Endothelial cell of umbilical vein (primary cell): ENCODE results near the gene RBM33. TPM values are rescaled to one million over a fixed set of nuclear protein-coding genes. Genes with fewer than 3 reads are reported as not detected.

Experiments
- BruUV-seq: library from RNA; stranded (reverse); fragments of 400-500 nt; replicated peaks from 2 replicates; lab custom pipeline; 2021; lab: Mats Ljungman, UMichigan
- CTCF ChIA-PET: fragments of 300-600, 350-600 bp; sonication (Branson Sonifier 250); formaldehyde crosslinking; loops from one replicate; lab custom pipeline; 2021; ENCODE audit warnings: antibody characterized with exemption, inconsistent platforms; lab: Charles Lee
- POLR2A ChIA-PET: fragments of 300-600, 350-600 bp; sonication (Branson Sonifier 250); formaldehyde crosslinking; loops from one replicate; lab custom pipeline; 2021; ENCODE audit warnings: antibody characterized with exemption, inconsistent platforms; lab: Charles Lee
- DNase-seq: peaks from one replicate; pipeline ENCODE4 v3.0.0-alpha.2; 2011; ENCODE audit warnings: low read depth, low spot score
- FAIRE-seq: peaks from 2 replicates; lab custom pipeline; 2011; peaks lifted over from hg19 to GRCh38; lab: Jason Lieb, UNC
- H2AFZ ChIP-seq: 2 replicates; pipeline ENCODE4 v1.6.0; 2012; ENCODE audit warnings: low read depth, low read length, control low read depth, inconsistent platforms
- H3K27ac ChIP-seq: 2 replicates; pipeline ENCODE4 v1.5.1; 2011; ENCODE audit warnings: low read depth, mild to moderate bottlenecking, control low read depth, low read length, moderate library complexity; ENCODE audit not compliant: insufficient read depth
- H3K27me3 ChIP-seq, 2 experiments: 2 replicates each; pipeline versions ENCODE4 v1.6.0 to v1.6.1; 2011; ENCODE audit warnings: low read length in 2 of 2, mixed read lengths in 1 of 2; ENCODE audit not compliant: control insufficient read depth in 2 of 2, insufficient read depth in 2 of 2
- H3K36me3 ChIP-seq, 2 experiments: 2 replicates in 1 of 2; 3 replicates in 1 of 2; pipeline ENCODE4 v1.5.1; 2011; ENCODE audit warnings: low read length in 2 of 2, mild to moderate bottlenecking in 1 of 2, moderate library complexity in 1 of 2; ENCODE audit not compliant: control insufficient read depth in 2 of 2, insufficient read depth in 2 of 2; ENCODE audit errors: extremely low read depth in 1 of 2
- H3K4me1 ChIP-seq: 3 replicates; pipeline ENCODE4 v1.5.1; 2011; ENCODE audit warnings: mild to moderate bottlenecking, low read length; ENCODE audit not compliant: control insufficient read depth, insufficient read depth; ENCODE audit errors: extremely low read depth
- H3K4me2 ChIP-seq: 2 replicates; pipeline ENCODE4 v1.6.1; 2011; ENCODE audit warnings: low read length, control low read depth, mixed read lengths; ENCODE audit not compliant: insufficient read depth
- H3K4me3 ChIP-seq, 3 experiments: fragments of 200-600 bp in 1 of 3; sonication (generic), shearing (Covaris generic) in 1 of 3; replicated peaks in 1 of 3; 2 replicates each; pipeline ENCODE4 v1.5.1; 2011 to 2016; ENCODE audit warnings: control low read depth in 3 of 3, low read length in 3 of 3, mild to moderate bottlenecking in 2 of 3, inconsistent platforms in 1 of 3, low read depth in 1 of 3, moderate library complexity in 1 of 3; ENCODE audit not compliant: insufficient read depth in 1 of 3
- H3K79me2 ChIP-seq: 2 replicates; pipeline ENCODE4 v1.6.0; 2012; ENCODE audit warnings: low read length, inconsistent platforms; ENCODE audit not compliant: control insufficient read depth, insufficient read depth
- H3K9ac ChIP-seq: replicated peaks from 2 replicates; pipeline ENCODE3; 2011; ENCODE audit warnings: low read length, control low read depth; ENCODE audit not compliant: insufficient read depth; ENCODE audit errors: extremely low read depth
- H3K9me1 ChIP-seq: replicated peaks from 3 replicates; pipeline ENCODE4 v1.6.0; 2011; ENCODE audit warnings: mild to moderate bottlenecking, low read length; ENCODE audit not compliant: control insufficient read depth, insufficient read depth; ENCODE audit errors: extremely low read depth
- H3K9me3 ChIP-seq: replicated peaks from 2 replicates; pipeline ENCODE4 v1.5.1; 2012; ENCODE audit warnings: low read length, inconsistent platforms; ENCODE audit not compliant: control insufficient read depth, insufficient read depth
- H4K20me1 ChIP-seq: replicated peaks from 2 replicates; pipeline ENCODE3; 2011; ENCODE audit warnings: mild to moderate bottlenecking, low read length; ENCODE audit not compliant: control insufficient read depth, insufficient read depth; ENCODE audit errors: extremely low read depth
- CTCF ChIP-seq, 2 donors: IDR thresholded peaks; 1 replicate in 1 of 2; 2 replicates in 1 of 2; pipeline ENCODE4 v1.5.1; 2011; ENCODE audit warnings: low read length in 2 of 2, mild to moderate bottlenecking in 2 of 2, moderate library complexity in 2 of 2, control low read depth in 1 of 2, inconsistent platforms in 1 of 2, low read depth in 1 of 2; ENCODE audit not compliant: insufficient read depth in 1 of 2; ENCODE audit errors: extremely low read depth in 1 of 2
- MAX ChIP-seq: IDR thresholded peaks from 2 replicates; pipeline ENCODE4 v1.6.1; 2011; ENCODE audit not compliant: insufficient read depth, insufficient read length
- MYC ChIP-seq: IDR thresholded peaks from one replicate; pipeline ENCODE4 v1.6.1; 2011; ENCODE audit warnings: mild to moderate bottlenecking, low read depth, low read length
- POLR2AphosphoS5 ChIP-seq: IDR thresholded peaks from 2 replicates; pipeline ENCODE4 v1.6.1; 2012; ENCODE audit warnings: low read depth, mild to moderate bottlenecking, control low read depth, low read length, moderate library complexity; ENCODE audit not compliant: insufficient read depth
- dilution Hi-C: fragments of 300-500 bp; cut with MboI; formaldehyde crosslinking; loops from one replicate; pipeline ENCODE4 v1.15.0; 2019; ENCODE audit warnings: low sequenced_read_pairs; ENCODE audit not compliant: extremely low pct_ligation_motif_present
- intact Hi-C: fragments of 100-400 bp; cut with micrococcal nuclease; formaldehyde crosslinking; loops from one replicate; pipeline ENCODE4 v1.10.0; 2022
- polyA plus RNA-seq, 4 experiments: library from polyadenylated mRNA; depleted of rRNA in 3 of 4; stranded (reverse) in 3 of 4; unstranded in 1 of 4; fragments of >200 nt; gene quantifications; 2 replicates each; pipeline versions ENCODE4 v1.2.1 to v1.2.3, GENCODE V29; 2011 to 2012; ENCODE audit warnings: missing spikeins in 1 of 4
- total RNA-seq: library from RNA; stranded (reverse); gene quantifications from 2 replicates; pipeline ENCODE4 v1.2.3, GENCODE V29; 2021

RBM33 gene
- total and polyA plus RNA-seq, 2 donors (not counting 3 experiments of a cell fraction or from before 2014, with no cell fraction given) = 16.2 to 68.2 TPM

DNA sequence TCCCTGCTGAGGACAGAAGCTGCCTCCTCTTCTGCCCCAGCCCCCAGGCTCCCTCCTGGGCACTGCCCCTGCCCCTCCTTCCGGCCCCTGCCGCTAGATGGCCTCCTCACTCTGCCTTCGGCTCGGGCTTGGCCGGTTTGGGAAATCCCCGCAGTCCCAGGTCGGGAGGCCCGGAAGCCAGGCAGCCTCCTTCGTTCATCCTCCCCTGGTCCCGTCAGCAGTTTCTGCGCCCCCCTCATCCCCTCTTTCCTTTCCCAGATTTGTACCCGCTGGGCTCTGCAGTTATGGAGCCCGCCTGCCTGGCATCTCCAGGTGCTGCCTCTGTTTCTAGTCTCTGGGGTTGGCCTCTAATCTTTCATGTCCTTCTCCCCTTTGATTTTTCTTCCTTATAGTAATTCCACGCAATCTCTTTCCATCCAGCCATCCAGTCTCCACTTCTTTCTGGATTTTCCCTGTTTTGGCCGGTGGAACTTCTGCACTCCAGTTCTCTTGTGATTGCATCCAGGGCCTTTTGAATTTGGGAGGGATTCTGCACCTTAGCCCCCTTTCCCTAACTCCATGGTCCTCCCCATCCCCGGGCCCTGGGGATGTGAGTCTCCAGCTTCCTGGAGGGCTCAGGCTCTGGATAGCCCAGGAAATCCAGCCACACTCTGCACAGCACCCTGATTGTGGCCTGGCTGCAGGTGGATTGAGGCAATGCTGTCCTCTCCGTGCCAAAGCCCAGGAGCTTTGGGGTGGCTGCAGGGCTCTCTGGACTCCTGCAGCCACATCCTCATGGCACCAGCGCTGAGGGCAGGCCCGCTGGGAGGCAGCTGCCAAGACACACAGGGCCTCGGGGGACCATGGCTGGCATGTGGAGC is 171.1 kb downstream of the RBM33 start:
- Histone ChIP-seq H2AFZ (no peak overlapping the region), H4K20me1 (no peaks in the 10 kb centered on the region), H3K9ac (no peak overlapping the region), H3K9me3 (no peaks in the 10 kb centered on the region), H3K27ac (no peak overlapping the region), H3K4me1 (peaks cover 6% of the 10 kb centered on the region), H3K4me2 (no peak overlapping the region), H3K36me3 (no peaks in the 10 kb centered on the region), H3K79me2 (no peaks in the 10 kb centered on the region), H3K9me1 (no peaks in the 10 kb centered on the region), H3K27me3 (peaks cover 34 to 42% of the 10 kb centered on the region in 2 experiments), H3K4me3 (no peak overlapping the region)
- BruUV-seq = no TSS peak
- intact Hi-C loops (loop anchor here (1.0 kb wide), 3 partner anchors 136 to 949 kb away; no protein-coding TSS in a partner anchor), dilution Hi-C loops (no loop called here)
- TF ChIP-seq CTCF (IDR thresholded peaks at IDR 0.05; ENCODE audit: extremely low read depth in 1 of 2, insufficient read depth in 1 of 2, low read depth in 1 of 2, low read length in 2 of 2) (peak; percentile 31 to 88), MAX (no peak)
- peak; percentile 34 for DNase-seq
- ChIA-PET CTCF (interaction anchor here (0.6 to 3.5 kb wide), 9 partner anchors 10 to 1412 kb away, joined by 3 to 25 read pairs (median 4); no protein-coding TSS in a partner anchor), POLR2A (no interaction called here)
- peak; percentile 55 for FAIRE-seq

GRCh38 chr7:155816192-155816508 is 171.7 kb downstream of the RBM33 start:
- Histone ChIP-seq H3K9me3 (no peaks in the 10 kb centered on the region), H3K27ac (no peak overlapping the region), H3K9ac (no peak overlapping the region), H3K4me2 (no peak overlapping the region), H4K20me1 (no peaks in the 10 kb centered on the region), H3K9me1 (no peaks in the 10 kb centered on the region), H3K4me3 (no peak overlapping the region), H3K27me3 (peaks cover 29 to 36% of the 10 kb centered on the region in 2 experiments), H2AFZ (no peak overlapping the region), H3K79me2 (no peaks in the 10 kb centered on the region), H3K36me3 (no peaks in the 10 kb centered on the region), H3K4me1 (peaks cover 6% of the 10 kb centered on the region)
- BruUV-seq = no TSS peak
- ChIA-PET CTCF (interaction anchor here (0.7 to 1.2 kb wide), 4 partner anchors 12 to 948 kb away, joined by 3 to 7 read pairs (median 4); no protein-coding TSS in a partner anchor), POLR2A (no interaction called here)
- TF ChIP-seq MYC (no peak), POLR2AphosphoS5 (no peak)
- intact Hi-C loops (no loop called here), dilution Hi-C loops (no loop called here)
- FAIRE-seq (no peak), DNase-seq (no peak)
